Effector memory CD4-positive, alpha-beta T cell (primary cell): ENCODE measurements around the gene HOXD12.

ENCODE experiments used
- DNase-seq, 3 donors: peaks; one replicate each; pipeline ENCODE4 v3.0.0-alpha.2; 2020
- H3K27ac ChIP-seq: 2 replicates; pipeline ENCODE4 v1.7.0; 2013; ENCODE audit warnings: mild to moderate bottlenecking, low read length, moderate library complexity; ENCODE audit not compliant: insufficient read depth, poor library complexity, severe bottlenecking
- H3K27me3 ChIP-seq: replicated peaks from 2 replicates; pipeline ENCODE4 v1.7.0; 2013; ENCODE audit warnings: mild to moderate bottlenecking, low read length; ENCODE audit not compliant: insufficient read depth, control insufficient read depth, poor library complexity, severe bottlenecking
- H3K36me3 ChIP-seq: 2 replicates; pipeline ENCODE4 v1.7.0; 2013; ENCODE audit warnings: mild to moderate bottlenecking, low read length, moderate library complexity; ENCODE audit not compliant: control insufficient read depth, insufficient read depth
- H3K4me1 ChIP-seq: 2 replicates; pipeline ENCODE4 v1.7.0; 2013; ENCODE audit warnings: low read length, mild to moderate bottlenecking; ENCODE audit not compliant: control insufficient read depth, insufficient read depth, poor library complexity, severe bottlenecking
- H3K4me3 ChIP-seq: 2 replicates; pipeline ENCODE4 v1.7.0; 2013; ENCODE audit warnings: low read length, low read depth, mild to moderate bottlenecking; ENCODE audit not compliant: insufficient read depth, poor library complexity, severe bottlenecking
- H3K9me3 ChIP-seq: 2 replicates; pipeline ENCODE4 v1.7.0; 2013; ENCODE audit warnings: mild to moderate bottlenecking, low read length, moderate library complexity; ENCODE audit not compliant: control insufficient read depth

Gene HOXD12

GRCh38 chr2:176128172-176128981 is 28.8 kb downstream of the HOXD12 start:
- no peak overlapping the region for H3K27ac ChIP-seq
- no peak overlapping the region for H3K4me3 ChIP-seq
- no peaks in the 10 kb centered on the region for H3K9me3 ChIP-seq
- no peak for DNase-seq
- no peaks in the 10 kb centered on the region for H3K36me3 ChIP-seq
- H3K27me3 ChIP-seq, result peaks cover 93% of the 10 kb centered on the region
- H3K4me1 ChIP-seq, result peaks cover 20% of the 10 kb centered on the region

- Histone ChIP-seq H3K4me3 (peak within 1 kb of the TSS; percentile 32), H3K27me3 (peaks cover 89% of the 10 kb centered on the region), H3K27ac (no peak within 1 kb of the TSS), H3K9me3 (no peaks in the 10 kb centered on the region), H3K4me1 (peaks cover 19% of the 10 kb centered on the region), H3K36me3 (no peaks in the 10 kb centered on the region)
- DNase-seq, result no peak
These were observed 29.6 kb downstream of the HOXD12 start, which contains the start of gene HOXD8 for GRCh38 chr2:176128982-176129796. Gene HOXD8, plus strand, starts transcription at chr2:176129705. Its CDS starts 662 bp downstream, at chr2:176130367.

- Histone ChIP-seq H3K9me3 (no peaks in the 10 kb centered on the region), H3K4me3 (no peak overlapping the region), H3K27me3 (peaks cover 89% of the 10 kb centered on the region), H3K27ac (no peak overlapping the region), H3K36me3 (no peaks in the 10 kb centered on the region), H3K4me1 (peaks cover 19% of the 10 kb centered on the region)
- no peak for DNase-seq
These were observed 30.2 kb downstream of the HOXD12 start for GRCh38 chr2:176129813-176130146.

GRCh38 chr2:176130147-176130956 is 30.8 kb downstream of the HOXD12 start:
- Histone ChIP-seq H3K9me3 (no peaks in the 10 kb centered on the region), H3K4me1 (peaks cover 19% of the 10 kb centered on the region), H3K36me3 (no peaks in the 10 kb centered on the region), H3K27ac (no peak overlapping the region), H3K4me3 (peak overlapping the region; percentile 32), H3K27me3 (peaks cover 89% of the 10 kb centered on the region)
- no peak for DNase-seq

- Histone ChIP-seq H3K4me1 (peaks cover 22% of the 10 kb centered on the region), H3K27me3 (peaks cover 91% of the 10 kb centered on the region), H3K27ac (no peak overlapping the region), H3K4me3 (peak overlapping the region; percentile 32), H3K36me3 (no peaks in the 10 kb centered on the region), H3K9me3 (no peaks in the 10 kb centered on the region)
- no peak for DNase-seq
These were observed 31.6 kb downstream of the HOXD12 start for GRCh38 chr2:176130957-176131847.

GRCh38 chr2:176131848-176132158 is 32.2 kb downstream of the HOXD12 start:
- no peak for DNase-seq
- Histone ChIP-seq H3K27ac (no peak overlapping the region), H3K4me3 (peak overlapping the region; percentile 51), H3K27me3 (peaks cover 92% of the 10 kb centered on the region), H3K9me3 (no peaks in the 10 kb centered on the region), H3K4me1 (peaks cover 28% of the 10 kb centered on the region), H3K36me3 (no peaks in the 10 kb centered on the region)

GRCh38 chr2:176132205-176133171 is 32.9 kb downstream of the HOXD12 start:
- Histone ChIP-seq H3K27ac (no peak overlapping the region), H3K36me3 (no peaks in the 10 kb centered on the region), H3K4me3 (peak overlapping the region; percentile 51), H3K9me3 (no peaks in the 10 kb centered on the region), H3K4me1 (peaks cover 28% of the 10 kb centered on the region), H3K27me3 (peaks cover 92% of the 10 kb centered on the region)
- DNase-seq, result no peak

- Histone ChIP-seq H3K4me3 (no peak overlapping the region), H3K27me3 (peaks cover 90% of the 10 kb centered on the region), H3K9me3 (no peaks in the 10 kb centered on the region), H3K27ac (no peak overlapping the region), H3K4me1 (peaks cover 28% of the 10 kb centered on the region), H3K36me3 (no peaks in the 10 kb centered on the region)
- DNase-seq, result no peak
These were observed 33.8 kb downstream of the HOXD12 start for GRCh38 chr2:176133389-176133788.
